H7 (cell line): ENCODE results near the gene SYT11. TPM values are rescaled to one million over a fixed set of nuclear protein-coding genes. Genes with fewer than 3 reads are reported as not detected.
"Not testable (repeated sequence)": the region's sequence is repeated elsewhere in the genome, so short reads cannot be mapped to it uniquely, and the experiment has no call there.

Source experiments
- DNase-seq: peaks from one replicate; pipeline ENCODE4 v3.0.0; 2012
- H3K27me3 ChIP-seq: 2 replicates; pipeline ENCODE4 v1.6.0; 2011; ENCODE audit warnings: mild to moderate bottlenecking, low read length; ENCODE audit not compliant: control insufficient read depth, insufficient read depth
- H3K36me3 ChIP-seq: replicated peaks from 2 replicates; pipeline ENCODE4 v1.5.1; 2011; ENCODE audit warnings: low read length; ENCODE audit not compliant: control insufficient read depth, insufficient read depth
- H3K4me3 ChIP-seq: 2 replicates; pipeline ENCODE4 v1.5.1; 2011; ENCODE audit warnings: low read depth, mild to moderate bottlenecking, control low read depth, low read length, moderate library complexity; ENCODE audit not compliant: insufficient read depth
- total RNA-seq: library from RNA; depleted of rRNA; stranded (reverse); fragments of >200 nt; shearing (Covaris generic); gene quantifications from 2 replicates; pipeline ENCODE4 v1.2.3, GENCODE V29; 2014

The SYT11 gene
- total RNA-seq, 1 experiment from 2014 or later = 9.6 TPM

GRCh38 chr1:155880950-155881349 lies 21.6 kb downstream of the SYT11 start:
- H3K36me3 ChIP-seq = no peaks in the 10 kb centered on the region
- H3K27me3 ChIP-seq = no peaks in the 10 kb centered on the region
- no peak overlapping the region for H3K4me3 ChIP-seq
- no peak for DNase-seq

GRCh38 chr1:155882235-155882634 lies 22.9 kb downstream of the SYT11 start:
- no peak overlapping the region for H3K4me3 ChIP-seq
- DNase-seq = no peak
- H3K27me3 ChIP-seq = no peaks in the 10 kb centered on the region
- H3K36me3 ChIP-seq = no peaks in the 10 kb centered on the region

DNA sequence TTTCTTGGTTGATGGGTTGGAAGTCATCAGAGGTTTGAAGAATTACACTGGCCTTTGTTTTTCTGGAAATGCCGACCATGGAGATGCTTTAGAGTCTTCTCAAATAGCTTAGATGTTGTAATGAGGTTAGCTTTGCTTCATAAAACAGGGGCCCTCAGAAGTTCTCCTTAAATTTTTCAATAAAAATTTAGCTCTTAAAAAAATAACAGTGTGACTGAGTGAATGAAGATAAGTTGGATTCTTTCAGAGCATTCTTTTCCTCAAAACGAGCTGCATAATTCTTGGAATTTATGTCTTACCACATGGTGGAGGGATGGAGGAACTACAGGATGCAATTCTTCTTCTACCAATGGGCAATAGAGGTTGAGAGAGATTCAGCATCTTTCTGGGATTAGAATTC lies 23.4 kb downstream of the SYT11 start:
- Histone ChIP-seq H3K27me3 (no peaks in the 10 kb centered on the region), H3K36me3 (no peaks in the 10 kb centered on the region), H3K4me3 (no peak overlapping the region)
- DNase-seq = no peak

- no peak for DNase-seq
- Histone ChIP-seq H3K27me3 (no peaks in the 10 kb centered on the region), H3K4me3 (no peak overlapping the region), H3K36me3 (no peaks in the 10 kb centered on the region)
Measured at GRCh38 chr1:155884031-155884960, 24.9 kb downstream of the SYT11 start.

- Histone ChIP-seq H3K4me3 (no peak overlapping the region), H3K36me3 (no peaks in the 10 kb centered on the region), H3K27me3 (no peaks in the 10 kb centered on the region)
- DNase-seq = no peak
Measured at GRCh38 chr1:155884982-155885381, 25.6 kb downstream of the SYT11 start.

GRCh38 chr1:155888481-155888880 lies 29.1 kb downstream of the SYT11 start:
- H3K36me3 ChIP-seq = no peaks in the 10 kb centered on the region
- DNase-seq = no peak
- H3K27me3 ChIP-seq = no peaks in the 10 kb centered on the region
- H3K4me3 ChIP-seq = no peak overlapping the region

GRCh38 chr1:155889566-155889965 lies 30.2 kb downstream of the SYT11 start:
- Histone ChIP-seq H3K4me3 (no peak overlapping the region), H3K27me3 (no peaks in the 10 kb centered on the region), H3K36me3 (no peaks in the 10 kb centered on the region)
- DNase-seq = no peak

- Histone ChIP-seq H3K27me3 (no peaks in the 10 kb centered on the region), H3K4me3 (no peak overlapping the region), H3K36me3 (no peaks in the 10 kb centered on the region)
- no peak for DNase-seq
Measured at GRCh38 chr1:155890251-155890650, 30.9 kb downstream of the SYT11 start.

DNA sequence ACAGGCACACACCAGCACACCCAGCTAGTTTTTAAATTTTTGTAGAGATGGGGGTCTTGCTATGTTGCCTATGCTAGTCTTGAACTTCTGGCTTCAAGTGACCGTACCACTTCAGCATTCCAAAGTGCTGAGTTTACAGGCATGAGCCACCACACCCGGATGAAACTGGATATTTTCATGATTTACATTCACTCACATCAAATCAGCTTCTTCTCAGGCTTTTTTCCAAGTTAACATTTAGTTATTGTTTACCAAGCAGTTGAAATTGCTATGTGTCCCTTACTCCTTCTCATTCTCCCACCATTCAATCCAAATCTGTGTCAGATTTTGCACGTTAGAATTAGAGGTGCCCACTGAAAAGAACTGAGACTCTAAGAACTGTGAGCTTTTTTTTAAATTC lies 33.4 kb downstream of the SYT11 start:
- DNase-seq = no peak
- Histone ChIP-seq H3K36me3 (no peaks in the 10 kb centered on the region), H3K27me3 (no peaks in the 10 kb centered on the region), H3K4me3 (no peak overlapping the region)

GRCh38 chr1:155893389-155894142 lies 34.2 kb downstream of the SYT11 start:
- no peaks in the 10 kb centered on the region for H3K36me3 ChIP-seq
- no peak overlapping the region for H3K4me3 ChIP-seq
- DNase-seq = no peak
- no peaks in the 10 kb centered on the region for H3K27me3 ChIP-seq

- H3K27me3 ChIP-seq = not testable (repeated sequence)
Measured at GRCh38 chr1:155895617-155896016, 36.2 kb downstream of the SYT11 start.

GRCh38 chr1:155896476-155896875 lies 37.1 kb downstream of the SYT11 start:
- not testable (repeated sequence) for H3K36me3 ChIP-seq, H3K4me3 ChIP-seq, DNase-seq, H3K27me3 ChIP-seq

More at GRCh38 chr1:155895617-155896016, 36.2 kb downstream of the SYT11 start:
- DNase-seq, H3K4me3 ChIP-seq, H3K36me3 ChIP-seq: not testable (repeated sequence)

DNA sequence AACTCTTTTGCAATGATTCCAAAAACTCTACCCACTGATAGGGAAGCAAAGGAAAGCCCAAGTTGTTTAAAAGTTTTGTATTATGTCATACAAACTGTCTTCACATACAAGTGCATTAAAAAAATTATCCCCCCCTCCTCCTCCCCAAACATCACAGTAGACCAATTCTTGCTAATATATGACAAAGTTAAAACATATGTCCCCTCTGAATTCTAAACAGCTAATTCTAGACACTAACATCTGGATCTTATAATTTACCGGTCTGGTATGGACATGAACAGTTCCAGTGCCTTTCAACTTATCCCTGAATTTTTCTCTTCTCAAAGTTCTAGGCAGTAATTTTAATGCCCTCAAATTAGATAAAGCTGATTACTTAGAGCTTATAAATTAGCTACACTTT lies 38.4 kb downstream of the SYT11 start:
- H3K4me3 ChIP-seq = no peak overlapping the region
- H3K27me3 ChIP-seq = no peaks in the 10 kb centered on the region
- peaks cover 11% of the 10 kb centered on the region for H3K36me3 ChIP-seq
- no peak for DNase-seq

GRCh38 chr1:155898888-155899287 lies 39.5 kb downstream of the SYT11 start:
- Histone ChIP-seq H3K4me3 (no peak overlapping the region), H3K27me3 (no peaks in the 10 kb centered on the region), H3K36me3 (peaks cover 13% of the 10 kb centered on the region)
- no peak for DNase-seq

DNA sequence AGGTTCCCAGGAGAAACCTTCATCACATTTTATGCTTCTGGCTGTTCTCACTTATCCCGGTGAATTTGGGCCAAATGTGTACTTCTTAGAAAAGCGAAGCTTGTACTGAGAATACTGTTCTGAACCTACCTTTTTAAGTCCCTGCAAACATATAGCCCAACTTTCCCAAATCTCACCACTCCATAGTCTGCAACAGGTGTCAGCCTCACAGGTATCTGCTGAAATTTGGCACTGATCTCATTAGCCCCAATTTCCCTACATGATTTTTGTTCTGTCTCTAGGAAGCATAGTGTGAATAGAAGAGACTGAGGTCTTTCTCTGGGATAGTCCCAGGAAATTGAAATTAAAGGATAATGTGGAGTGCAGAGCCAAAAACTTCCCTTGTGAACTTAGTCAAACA lies 40.3 kb downstream of the SYT11 start:
- no peak overlapping the region for H3K4me3 ChIP-seq
- no peak for DNase-seq
- H3K36me3 ChIP-seq = peaks cover 19% of the 10 kb centered on the region
- no peaks in the 10 kb centered on the region for H3K27me3 ChIP-seq
